Lower lobe of right lung (tissue), 2 donors: Measurements from ENCODE around the gene ABCC1. TPM values are rescaled to one million over a fixed set of nuclear protein-coding genes. Genes with fewer than 3 reads are reported as not detected.

Experiments used
- ATAC-seq, 2 donors: fragments of 200-7000 bp; cut with Tn5 transposase; one replicate each; pipeline ENCODE4 v1.9.1; 2020 to 2022; ENCODE audit warnings: mild to moderate bottlenecking in 2 of 2, moderate library complexity in 2 of 2
- DNase-seq: peaks from one replicate; pipeline ENCODE4 v3.0.0-alpha.2; 2020
- H3K27ac ChIP-seq: fragments of 200-600 bp; one replicate; pipeline ENCODE4 v1.8.0; 2022
- H3K27me3 ChIP-seq: fragments of 200-600 bp; one replicate; pipeline ENCODE4 v1.8.0; 2022; ENCODE audit warnings: low read depth
- H3K36me3 ChIP-seq: fragments of 200-600 bp; one replicate; pipeline ENCODE4 v1.8.0; 2022; ENCODE audit warnings: mild to moderate bottlenecking
- H3K4me1 ChIP-seq: fragments of 200-600 bp; one replicate; pipeline ENCODE4 v1.8.0; 2022
- H3K4me3 ChIP-seq: fragments of 200-600 bp; one replicate; pipeline ENCODE4 v1.8.0; 2022; ENCODE audit warnings: mild to moderate bottlenecking
- H3K9me3 ChIP-seq: fragments of 200-600 bp; one replicate; pipeline ENCODE4 v1.8.0; 2022
- CTCF ChIP-seq: fragments of 200-600 bp; IDR thresholded peaks from one replicate; pipeline ENCODE4 v1.8.0; 2022; ENCODE audit warnings: antibody characterized with exemption, mild to moderate bottlenecking
- intact Hi-C: fragments of 100-400 bp; cut with DNase I; formaldehyde crosslinking; loops from one replicate; pipeline ENCODE4 v1.11.0; 2022
- total RNA-seq: library from RNA; stranded (reverse); fragmentation: NEBNext Ultra II Directional; extraction: Animal tissue kit (Norgen Biotek cat#: 25700); gene quantifications from one replicate; pipeline ENCODE4 v1.2.1, GENCODE V29; 2021
- donor health status: DM: no; HTN: yes; CAD: no; lungs with severe emphysema.

Gene ABCC1
- total RNA-seq, 1 donor from 2014 or later, result 47.5 TPM

GRCh38 chr16:15919331-15919730 is 30.1 kb upstream of the ABCC1 start:
- ATAC-seq, result no peak
- Histone ChIP-seq H3K4me3 (no peak overlapping the region), H3K27me3 (no peaks in the 10 kb centered on the region), H3K36me3 (no peaks in the 10 kb centered on the region), H3K4me1 (no peaks in the 10 kb centered on the region), H3K9me3 (no peaks in the 10 kb centered on the region), H3K27ac (no peak overlapping the region)
- no peak for DNase-seq
- no peak for TF ChIP-seq CTCF
- intact Hi-C loops, result no loop called here

GRCh38 chr16:15924996-15925395 is 24.4 kb upstream of the ABCC1 start:
- H3K36me3 ChIP-seq, result no peaks in the 10 kb centered on the region
- no peaks in the 10 kb centered on the region for H3K27me3 ChIP-seq
- no peak for TF ChIP-seq CTCF
- intact Hi-C loops, result no loop called here
- no peak overlapping the region for H3K4me3 ChIP-seq
- no peaks in the 10 kb centered on the region for H3K4me1 ChIP-seq
- H3K27ac ChIP-seq, result no peak overlapping the region
- H3K9me3 ChIP-seq, result no peaks in the 10 kb centered on the region
- DNase-seq, result no peak
- no peak for ATAC-seq

- ATAC-seq (no peak), DNase-seq (no peak)
Observed at GRCh38 chr16:15925631-15926030, 23.8 kb upstream of the ABCC1 start.

GRCh38 chr16:15928261-15929104 is 20.9 kb upstream of the ABCC1 start:
- intact Hi-C loops, result no loop called here
- no peak for DNase-seq
- Histone ChIP-seq H3K4me1 (no peaks in the 10 kb centered on the region), H3K4me3 (no peak overlapping the region), H3K27me3 (no peaks in the 10 kb centered on the region), H3K9me3 (no peaks in the 10 kb centered on the region), H3K27ac (no peak overlapping the region), H3K36me3 (no peaks in the 10 kb centered on the region)
- ATAC-seq, result no peak
- TF ChIP-seq CTCF, result no peak

More at GRCh38 chr16:15925631-15926030, 23.8 kb upstream of the ABCC1 start:
- Histone ChIP-seq H3K27ac (no peak overlapping the region), H3K9me3 (no peaks in the 10 kb centered on the region), H3K4me3 (no peak overlapping the region), H3K27me3 (no peaks in the 10 kb centered on the region), H3K4me1 (no peaks in the 10 kb centered on the region), H3K36me3 (no peaks in the 10 kb centered on the region)
- intact Hi-C loops, result no loop called here
- TF ChIP-seq CTCF, result no peak

GRCh38 chr16:15932939-15933338 is 16.5 kb upstream of the ABCC1 start:
- no peaks in the 10 kb centered on the region for H3K9me3 ChIP-seq
- H3K4me1 ChIP-seq, result no peaks in the 10 kb centered on the region
- H3K27me3 ChIP-seq, result no peaks in the 10 kb centered on the region
- H3K27ac ChIP-seq, result no peak overlapping the region
- H3K4me3 ChIP-seq, result no peak overlapping the region
- ATAC-seq, result no peak
- DNase-seq, result no peak
- intact Hi-C loops, result no loop called here
- TF ChIP-seq CTCF, result no peak
- no peaks in the 10 kb centered on the region for H3K36me3 ChIP-seq
